Ascending aorta (tissue), 2 donors: ENCODE data around the gene KLHDC3. TPM values are rescaled to one million over a fixed set of nuclear protein-coding genes. Genes with fewer than 3 reads are reported as not detected.

ENCODE experiments used
- DNase-seq, 2 donors: peaks; one replicate each; pipeline ENCODE4 v3.0.0-alpha.2; 2019; ENCODE audit warnings: low spot score in 2 of 2
- H3K27ac ChIP-seq, 2 donors: fragments of 200-600 bp; sonication (generic); one replicate each; pipeline ENCODE4 v1.5.1; 2016 to 2017; ENCODE audit warnings: mild to moderate bottlenecking in 1 of 2
- H3K27me3 ChIP-seq: fragments of 200-600 bp; sonication (generic); one replicate; pipeline ENCODE4 v1.5.1; 2017
- H3K36me3 ChIP-seq, 2 donors: fragments of 200-600 bp; sonication (generic); one replicate each; pipeline ENCODE4 v1.5.1; 2016
- H3K4me1 ChIP-seq, 2 donors: fragments of 200-600 bp; sonication (generic); one replicate each; pipeline ENCODE4 v1.5.1; 2016 to 2017; ENCODE audit warnings: mild to moderate bottlenecking in 1 of 2
- H3K4me3 ChIP-seq, 2 donors: fragments of 200-600 bp; sonication (generic); one replicate each; pipeline ENCODE4 v1.5.1; 2016 to 2017; ENCODE audit warnings: mild to moderate bottlenecking in 1 of 2
- H3K9me3 ChIP-seq, 2 donors: fragments of 200-600 bp; sonication (generic); one replicate each; pipeline ENCODE4 v1.5.1; 2016
- CTCF ChIP-seq, 3 experiments: fragments of 200-600 bp in 2 of 3; fragments of 450-650 bp in 1 of 3; sonication (generic) in 2 of 3; IDR thresholded peaks; one replicate each; pipeline ENCODE4 v1.5.1; 2016 to 2019; ENCODE audit warnings: antibody characterized with exemption in 3 of 3, mild to moderate bottlenecking in 1 of 3, moderate library complexity in 1 of 3
- intact Hi-C: fragments of 100-400 bp; cut with DNase I; formaldehyde crosslinking; loops from one replicate; pipeline ENCODE4 v1.15.1; 2023
- total RNA-seq: library from RNA; depleted of rRNA; stranded (reverse); fragments of >200 nt; gene quantifications from one replicate; pipeline ENCODE4 v1.1.0, GENCODE V29; 2016

The KLHDC3 gene
- total RNA-seq, 1 donor from 2014 or later, result 64.0 TPM

GRCh38 chr6:43053545-43054205 lies 39.6 kb downstream of the KLHDC3 start, which contains the start of gene CUL7:
CUL7 (minus strand) TSS chr6:43053851; CDS start chr6:43052788, 1,063 bp downstream.
- intact Hi-C loops, result loop anchor here (1.0 to 5.0 kb wide), 5 partner anchors 67 to 151 kb away; partner anchors contain the start of genes CNPY3, PEX6 and PPP2R5D
- Histone ChIP-seq H3K4me1 (peaks cover 5 to 22% of the 10 kb centered on the region in 2 donors), H3K4me3 (peak within 1 kb of the TSS; percentile 71), H3K27ac (peak within 1 kb of the TSS; percentile 87 to 98), H3K9me3 (no peaks in the 10 kb centered on the region), H3K36me3 (peaks cover 9 to 27% of the 10 kb centered on the region in 2 donors), H3K27me3 (no peaks in the 10 kb centered on the region)
- DNase-seq, result peak; percentile 69 to 96
- no peak for TF ChIP-seq CTCF (IDR thresholded peaks at IDR 0.05)

GRCh38 chr6:43054206-43054943 lies 40.3 kb downstream of the KLHDC3 start:
- intact Hi-C loops, result loop anchor here (5.0 kb wide), 1 partner anchor 152 kb away; no protein-coding TSS in a partner anchor
- DNase-seq, result no peak
- TF ChIP-seq CTCF (IDR thresholded peaks at IDR 0.05), result no peak
- Histone ChIP-seq H3K27ac (peak overlapping the region; percentile 87 to 98), H3K9me3 (no peaks in the 10 kb centered on the region), H3K36me3 (peaks cover 9 to 22% of the 10 kb centered on the region in 2 donors), H3K4me3 (peak overlapping the region; percentile 71), H3K4me1 (peaks cover 5 to 24% of the 10 kb centered on the region in 2 donors), H3K27me3 (no peaks in the 10 kb centered on the region)

GRCh38 chr6:43055966-43056365 lies 41.9 kb downstream of the KLHDC3 start:
- intact Hi-C loops, result loop anchor here (5.0 kb wide), 1 partner anchor 86 kb away; no protein-coding TSS in a partner anchor

GRCh38 chr6:43058531-43058930 lies 44.5 kb downstream of the KLHDC3 start:
- no peak for TF ChIP-seq CTCF (IDR thresholded peaks at IDR 0.05)
- Histone ChIP-seq H3K36me3 (peaks cover 9 to 27% of the 10 kb centered on the region in 2 donors), H3K9me3 (no peaks in the 10 kb centered on the region), H3K4me3 (peak overlapping the region; percentile 84 to 94), H3K27me3 (no peaks in the 10 kb centered on the region), H3K4me1 (peaks cover 12 to 29% of the 10 kb centered on the region in 2 donors), H3K27ac (peak overlapping the region; percentile 78 to 84)
- intact Hi-C loops, result loop anchor here (1.0 to 5.0 kb wide), 2 partner anchors 84 to 112 kb away; no protein-coding TSS in a partner anchor
- DNase-seq, result no peak

More at GRCh38 chr6:43055966-43056365, 41.9 kb downstream of the KLHDC3 start:
- peaks cover 9 to 15% of the 10 kb centered on the region in 2 donors for H3K36me3 ChIP-seq
- H3K27me3 ChIP-seq, result no peaks in the 10 kb centered on the region
- H3K4me3 ChIP-seq, result no peak overlapping the region
- TF ChIP-seq CTCF (IDR thresholded peaks at IDR 0.05), result no peak
- no peaks in the 10 kb centered on the region for H3K9me3 ChIP-seq
- H3K27ac ChIP-seq, result no peak overlapping the region
- peaks cover 12 to 35% of the 10 kb centered on the region in 2 donors for H3K4me1 ChIP-seq
- no peak for DNase-seq

- no peaks in the 10 kb centered on the region for H3K9me3 ChIP-seq
- peak within 1 kb of the TSS; percentile 78 to 84 for H3K27ac ChIP-seq
- DNase-seq, result peak; percentile 97 to 99
- H3K36me3 ChIP-seq, result peaks cover 9 to 29% of the 10 kb centered on the region in 2 donors
- no peak for TF ChIP-seq CTCF (IDR thresholded peaks at IDR 0.05)
- intact Hi-C loops, result loop anchor here (1.0 to 5.0 kb wide), 4 partner anchors 38 to 83 kb away; partner anchors contain the start of genes KLHDC3, PPP2R5D and RRP36
- H3K4me1 ChIP-seq, result peaks cover 12 to 25% of the 10 kb centered on the region in 2 donors
- no peaks in the 10 kb centered on the region for H3K27me3 ChIP-seq
- peak within 1 kb of the TSS; percentile 84 to 94 for H3K4me3 ChIP-seq
Observed at GRCh38 chr6:43059168-43060033, 45.4 kb downstream of the KLHDC3 start, which contains the start of the genes KLC4 and MRPL2. KLC4 (plus strand) TSS chr6:43059631; CDS start chr6:43061336, 1,705 bp downstream. MRPL2 (minus strand) TSS chr6:43059434; CDS start chr6:43059381, 53 bp downstream.
